ENCODE results near the gene UBALD1.
A peak's percentile ranks its signal among the peaks of the same experiment; 100 is the strongest.

The UBALD1 gene

GRCh38 chr16:4614571-4615383 is at the start of gene UBALD1:
TSS of gene UBALD1 (minus strand) at chr16:4614888. CDS start at chr16:4614797, 91 bp downstream.
- peak; percentile 91 for DNase-seq

GRCh38 chr16:4663777-4664465 is 49.2 kb upstream of the UBALD1 start:
- DNase-seq: peak; percentile 92

- no peak for DNase-seq
These were observed 48.7 kb upstream of the UBALD1 start for GRCh38 chr16:4663465-4663776.

- no peak for DNase-seq
These were observed 47.0 kb upstream of the UBALD1 start for GRCh38 chr16:4661661-4662060.

GRCh38 chr16:4660454-4661007 is 45.8 kb upstream of the UBALD1 start:
- peak; percentile 61 for DNase-seq

- DNase-seq: no peak
These were observed 45.0 kb upstream of the UBALD1 start for GRCh38 chr16:4659363-4660353.

- no peak for DNase-seq
These were observed 42.3 kb upstream of the UBALD1 start for GRCh38 chr16:4656695-4657686.

GRCh38 chr16:4656221-4656620 is 41.5 kb upstream of the UBALD1 start:
- no peak for DNase-seq

GRCh38 chr16:4655801-4656200 is 41.1 kb upstream of the UBALD1 start:
- no peak for DNase-seq

- DNase-seq: no peak
These were observed 40.4 kb upstream of the UBALD1 start for GRCh38 chr16:4654964-4655590.

- no peak for DNase-seq
These were observed 39.6 kb upstream of the UBALD1 start for GRCh38 chr16:4654011-4654963.

- DNase-seq: no peak
These were observed 37.9 kb upstream of the UBALD1 start for GRCh38 chr16:4652561-4652960.

GRCh38 chr16:4651827-4652226 is 37.1 kb upstream of the UBALD1 start:
- no peak for DNase-seq

- peak; percentile 78 for DNase-seq
These were observed 35.9 kb upstream of the UBALD1 start for GRCh38 chr16:4650443-4651074.

- DNase-seq: no peak
These were observed 35.2 kb upstream of the UBALD1 start for GRCh38 chr16:4649744-4650442.

- DNase-seq: no peak
These were observed 34.2 kb upstream of the UBALD1 start for GRCh38 chr16:4648917-4649316.

GRCh38 chr16:4647644-4647980 is 32.9 kb upstream of the UBALD1 start:
- no peak for DNase-seq

- DNase-seq: no peak
These were observed 32.3 kb upstream of the UBALD1 start for GRCh38 chr16:4646773-4647643.
